ENCODE measurements around the gene CPHXL.

DNA sequence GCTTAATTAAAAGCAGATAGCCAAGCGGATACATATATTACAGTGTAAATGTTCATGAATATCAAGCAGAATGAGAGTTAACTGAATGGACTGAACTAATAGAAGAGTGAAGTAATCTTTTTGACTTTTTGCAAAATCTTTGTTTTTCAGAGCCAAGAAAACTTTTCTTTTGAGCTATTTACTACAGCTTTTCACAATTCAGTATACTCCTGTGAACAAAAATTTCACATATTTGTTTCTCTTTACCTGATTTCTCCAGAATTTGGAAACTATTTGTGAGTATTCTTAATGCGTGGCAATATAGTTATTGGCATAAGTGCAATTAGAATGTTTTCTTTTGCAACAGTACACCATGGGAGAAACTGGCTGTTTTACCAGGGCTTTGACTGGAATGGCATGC is 15.9 kb downstream of the CPHXL start:
- TF ChIP-seq, protein P1, sequence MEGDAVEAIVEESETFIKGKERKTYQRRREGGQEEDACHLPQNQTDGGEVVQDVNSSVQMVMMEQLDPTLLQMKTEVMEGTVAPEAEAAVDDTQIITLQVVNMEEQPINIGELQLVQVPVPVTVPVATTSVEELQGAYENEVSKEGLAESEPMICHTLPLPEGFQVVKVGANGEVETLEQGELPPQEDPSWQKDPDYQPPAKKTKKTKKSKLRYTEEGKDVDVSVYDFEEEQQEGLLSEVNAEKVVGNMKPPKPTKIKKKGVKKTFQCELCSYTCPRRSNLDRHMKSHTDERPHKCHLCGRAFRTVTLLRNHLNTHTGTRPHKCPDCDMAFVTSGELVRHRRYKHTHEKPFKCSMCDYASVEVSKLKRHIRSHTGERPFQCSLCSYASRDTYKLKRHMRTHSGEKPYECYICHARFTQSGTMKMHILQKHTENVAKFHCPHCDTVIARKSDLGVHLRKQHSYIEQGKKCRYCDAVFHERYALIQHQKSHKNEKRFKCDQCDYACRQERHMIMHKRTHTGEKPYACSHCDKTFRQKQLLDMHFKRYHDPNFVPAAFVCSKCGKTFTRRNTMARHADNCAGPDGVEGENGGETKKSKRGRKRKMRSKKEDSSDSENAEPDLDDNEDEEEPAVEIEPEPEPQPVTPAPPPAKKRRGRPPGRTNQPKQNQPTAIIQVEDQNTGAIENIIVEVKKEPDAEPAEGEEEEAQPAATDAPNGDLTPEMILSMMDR (IDR thresholded peaks at IDR 0.05 in 2 of 3, conservative IDR thresholded peaks at IDR 0.05 in 1 of 3; ENCODE audit: borderline replicate concordance in 1 of 3, insufficient read depth in 1 of 3, low read depth in 2 of 3, low read length in 2 of 3), result no peak
- TF ChIP-seq POLR2A (IDR thresholded peaks at IDR 0.05; ENCODE audit: borderline replicate concordance, extremely low read depth, insufficient read depth, insufficient read length), result no peak
- no peak for TF ChIP-seq EZH2 (IDR thresholded peaks at IDR 0.05)
- no peak for TF ChIP-seq YY1 (IDR thresholded peaks at IDR 0.05; ENCODE audit: extremely low read depth, insufficient replicate concordance, low read depth, low read length)
- TF ChIP-seq SIN3A (IDR thresholded peaks at IDR 0.05; ENCODE audit: low read depth), result no peak
- no peak for TF ChIP-seq SP1 (IDR thresholded peaks at IDR 0.05; ENCODE audit: low read depth)
- TF ChIP-seq JUND (IDR thresholded peaks at IDR 0.05), result no peak

All from HCT116 (cell line).